Measurements from ENCODE around the gene SOCS3.

SOCS3 gene, protein sequence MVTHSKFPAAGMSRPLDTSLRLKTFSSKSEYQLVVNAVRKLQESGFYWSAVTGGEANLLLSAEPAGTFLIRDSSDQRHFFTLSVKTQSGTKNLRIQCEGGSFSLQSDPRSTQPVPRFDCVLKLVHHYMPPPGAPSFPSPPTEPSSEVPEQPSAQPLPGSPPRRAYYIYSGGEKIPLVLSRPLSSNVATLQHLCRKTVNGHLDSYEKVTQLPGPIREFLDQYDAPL

DNA sequence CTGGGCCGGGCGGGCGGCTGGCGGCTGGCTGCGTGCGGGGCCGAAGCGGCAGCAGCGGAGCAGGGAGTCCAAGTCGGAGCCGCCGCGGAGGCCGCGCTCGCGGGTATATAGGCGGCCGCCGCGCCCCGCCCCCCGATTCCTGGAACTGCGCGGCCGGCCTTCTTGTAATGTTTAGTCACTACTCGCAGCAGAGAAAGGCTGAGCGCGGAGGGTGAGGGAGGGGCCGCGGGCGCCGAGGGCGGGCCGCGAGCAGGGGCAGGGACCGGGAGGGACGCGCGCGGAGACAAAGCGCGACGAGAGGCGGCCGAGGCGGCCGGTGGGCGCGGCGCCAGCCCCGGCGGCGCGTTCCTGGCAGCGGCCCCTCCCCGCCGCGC, at the start of gene SOCS3:
Gene SOCS3 (minus strand): TSS at position 81 of the 374 bp plus-strand sequence. CDS start 982 bp downstream, outside the sequence.
- peak; percentile 91 to 97 (median 95) for DNase-seq (ENCODE audit: low read depth in 2 of 3, low spot score in 2 of 3)

DNA sequence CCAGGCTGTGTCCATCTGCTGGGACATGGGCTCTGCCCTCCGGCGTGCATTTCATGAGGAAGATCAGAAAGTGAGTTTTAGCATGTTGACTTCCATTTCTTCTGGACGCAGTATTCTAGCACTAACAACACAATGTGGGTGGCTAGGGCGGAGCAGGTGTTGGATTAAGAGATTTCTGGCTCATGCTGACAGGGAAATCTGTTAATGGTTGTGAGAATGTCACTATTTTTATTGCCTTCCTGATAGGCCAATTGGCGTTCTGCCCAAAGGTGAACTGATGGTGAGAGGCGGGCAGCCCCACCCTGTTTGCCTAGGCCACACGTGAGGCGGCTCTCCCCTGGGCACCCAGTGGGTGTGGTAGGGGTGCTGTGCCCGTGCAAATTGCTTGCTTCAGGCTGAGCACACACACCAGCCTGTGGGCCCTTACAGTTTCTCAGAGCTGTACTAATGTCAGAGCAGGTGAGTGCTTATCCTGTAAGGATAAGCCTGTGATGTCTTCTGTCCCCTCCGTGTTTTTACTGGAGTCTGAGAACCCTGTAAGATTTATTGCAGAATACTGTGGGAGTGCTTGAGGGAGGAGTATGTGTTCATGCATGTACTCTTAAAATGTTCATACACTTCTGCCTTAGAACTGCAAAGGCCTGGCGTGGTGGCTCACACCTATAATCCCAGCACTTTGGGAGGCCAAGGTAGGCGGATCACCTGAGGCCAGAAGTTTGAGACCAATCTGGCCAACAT, 49.5 kb upstream of the SOCS3 start:
- DNase-seq (ENCODE audit: low read depth in 2 of 3, low spot score in 2 of 3): no peak

DNA sequence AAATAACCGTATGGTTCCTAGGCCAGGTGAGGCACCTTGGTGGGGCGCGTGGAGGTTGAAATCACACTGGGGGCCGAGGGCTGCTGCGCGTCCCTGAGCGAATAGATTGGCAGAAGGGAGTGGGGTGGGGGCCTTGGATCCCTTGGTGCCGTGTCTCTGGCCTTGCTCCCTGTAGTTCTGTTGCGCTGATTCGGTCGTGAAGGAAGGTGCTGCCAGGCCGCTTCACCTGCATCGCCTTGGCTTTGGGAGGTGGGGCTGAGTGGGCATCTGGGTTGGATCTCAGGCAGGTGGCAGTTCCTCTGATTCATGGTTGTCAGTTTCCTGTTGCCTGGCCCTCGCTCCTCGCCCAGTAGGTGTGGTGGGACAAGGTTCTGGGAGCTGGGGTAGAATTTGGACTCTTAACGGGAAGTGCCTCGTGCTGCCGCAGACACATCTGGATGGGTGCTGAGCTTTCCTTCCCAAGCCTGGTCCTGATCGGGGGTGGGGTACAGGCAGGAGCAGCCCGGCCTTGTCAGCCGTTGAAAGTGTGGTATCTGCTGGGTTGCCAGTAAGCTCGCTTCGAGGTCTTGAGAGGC, 48.7 kb upstream of the SOCS3 start:
- no peak for DNase-seq (ENCODE audit: low read depth in 2 of 3, low spot score in 2 of 3)

DNA sequence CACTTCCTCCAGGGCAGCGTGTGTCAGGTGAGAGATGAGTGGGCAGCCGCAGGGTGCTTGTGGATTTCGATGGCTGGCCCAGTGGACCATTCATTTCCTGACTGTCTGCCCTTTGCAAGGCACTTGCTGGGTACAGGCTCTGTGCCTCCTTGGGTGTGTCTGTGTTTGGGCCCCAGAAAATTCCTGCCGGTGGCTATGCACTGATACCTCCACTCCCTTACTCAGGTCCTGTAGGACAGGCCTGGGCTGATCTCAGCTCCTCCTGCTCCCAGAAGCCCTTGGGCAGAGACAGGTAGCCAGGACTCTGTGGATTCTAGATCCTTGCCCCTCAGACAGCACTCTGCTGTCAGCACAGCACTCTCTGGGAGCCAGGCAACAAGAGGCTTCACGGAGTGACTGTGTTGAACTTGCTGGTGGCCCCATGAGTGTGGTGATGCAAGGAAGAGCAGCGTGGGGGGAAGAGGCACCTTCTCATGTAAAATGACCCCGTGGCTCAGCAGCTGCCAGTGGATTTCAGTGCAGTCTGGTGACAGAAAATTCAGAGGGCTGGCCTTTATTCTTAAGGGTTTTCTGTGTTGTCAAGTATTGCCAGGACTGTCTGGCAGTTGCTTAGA, 47.6 kb upstream of the SOCS3 start:
- no peak for DNase-seq (ENCODE audit: low read depth in 2 of 3, low spot score in 2 of 3)

DNA sequence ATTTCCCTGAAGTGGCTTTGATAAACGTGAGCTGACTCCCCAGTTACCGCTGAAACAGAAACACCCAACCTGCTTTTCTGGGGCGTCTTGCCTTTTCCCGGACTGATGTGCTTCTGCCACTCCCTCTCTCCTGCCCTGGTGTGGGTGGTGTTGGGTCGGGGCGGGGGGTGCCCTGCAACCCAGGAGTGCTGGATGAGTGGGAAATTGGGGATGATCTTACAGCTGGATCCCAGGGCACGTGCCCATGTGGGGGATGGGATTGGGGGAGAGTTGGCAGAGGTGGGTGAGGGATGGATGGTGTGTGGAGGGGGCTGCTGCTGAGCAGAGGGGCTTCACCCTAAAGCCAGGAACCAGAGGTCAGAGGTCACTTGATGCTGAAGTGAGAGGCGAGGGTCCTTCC, 47.0 kb upstream of the SOCS3 start:
- no peak for DNase-seq (ENCODE audit: low read depth in 2 of 3, low spot score in 2 of 3)

DNA sequence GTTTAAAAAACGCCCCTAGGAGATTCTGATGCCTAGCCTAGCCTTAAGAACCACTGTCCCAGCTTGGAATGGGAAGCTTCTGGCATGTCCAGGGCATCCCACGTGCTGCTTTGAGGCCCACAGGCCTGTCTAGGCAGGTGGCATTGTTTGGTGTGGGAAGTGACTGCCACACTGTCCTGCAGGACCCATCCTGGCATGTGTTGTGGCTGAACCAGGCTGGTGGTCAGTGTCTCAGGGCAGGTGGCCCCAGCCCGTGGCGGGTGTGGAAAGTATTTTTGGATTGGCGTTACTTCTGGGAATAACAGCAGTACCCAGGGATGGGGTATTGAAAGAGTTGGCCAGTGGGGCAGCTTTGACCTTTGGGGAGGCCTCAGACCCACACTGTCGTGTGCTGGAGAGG, 46.5 kb upstream of the SOCS3 start:
- no peak for DNase-seq (ENCODE audit: low read depth in 2 of 3, low spot score in 2 of 3)

DNA sequence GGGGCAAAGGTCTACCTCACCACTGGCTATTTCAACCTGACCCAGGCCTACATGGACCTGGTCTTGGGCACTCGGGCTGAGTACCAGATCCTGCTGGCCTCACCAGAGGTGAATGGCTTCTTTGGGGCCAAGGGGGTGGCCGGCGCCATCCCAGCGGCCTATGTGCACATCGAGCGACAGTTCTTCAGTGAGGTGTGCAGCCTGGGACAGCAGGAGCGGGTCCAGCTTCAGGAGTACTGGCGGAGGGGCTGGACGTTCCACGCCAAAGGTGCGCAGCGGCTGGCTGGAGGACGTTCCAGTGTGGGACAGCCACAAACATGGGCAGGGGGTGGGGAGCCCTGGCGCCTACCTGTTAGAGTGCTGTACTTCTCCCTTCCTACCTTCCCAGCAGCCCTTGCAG, 43.9 kb upstream of the SOCS3 start:
- DNase-seq (ENCODE audit: low read depth in 2 of 3, low spot score in 2 of 3): no peak

DNA sequence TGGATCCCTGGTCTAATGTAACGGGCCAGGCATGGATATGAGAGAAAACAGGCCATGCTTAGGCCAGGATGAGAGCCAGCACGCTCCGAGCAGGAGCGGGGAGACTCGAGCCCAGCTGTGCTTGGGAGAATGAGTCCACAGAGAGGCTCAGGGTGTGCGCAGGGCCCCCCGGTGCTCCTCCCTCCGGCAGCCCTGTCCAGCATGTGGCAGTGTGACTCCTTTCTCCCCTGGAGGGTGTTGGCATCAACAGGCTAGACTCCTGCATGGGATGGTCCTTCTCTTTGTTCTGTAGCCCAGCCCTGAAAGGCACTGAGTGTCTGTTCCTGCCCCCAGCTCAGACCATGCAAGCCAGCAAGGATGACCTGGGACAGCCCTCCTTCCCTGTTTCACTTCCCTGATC, 42.0 kb upstream of the SOCS3 start:
- DNase-seq (ENCODE audit: low read depth in 2 of 3, low spot score in 2 of 3): no peak

DNA sequence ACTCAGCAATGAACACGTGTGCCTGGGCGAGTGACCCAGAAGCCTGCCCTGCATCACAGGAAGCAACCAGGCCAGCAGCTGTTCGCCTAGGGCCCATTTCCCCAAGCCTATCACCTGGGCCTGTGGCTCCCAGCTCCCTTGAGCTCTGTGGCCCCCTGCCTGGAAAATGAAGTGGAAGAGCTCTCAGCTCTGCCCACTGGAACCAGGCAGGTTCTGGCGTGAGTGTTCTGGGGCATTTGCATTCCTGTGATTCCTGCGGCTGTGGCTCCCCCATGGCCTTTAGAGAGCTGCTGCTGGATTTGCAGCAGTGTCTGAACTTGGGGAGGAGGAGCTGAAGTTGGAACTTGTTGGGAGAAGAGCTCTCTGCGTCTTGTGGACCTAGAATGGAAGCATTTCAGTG, 41.4 kb upstream of the SOCS3 start:
- no peak for DNase-seq (ENCODE audit: low read depth in 2 of 3, low spot score in 2 of 3)

DNA sequence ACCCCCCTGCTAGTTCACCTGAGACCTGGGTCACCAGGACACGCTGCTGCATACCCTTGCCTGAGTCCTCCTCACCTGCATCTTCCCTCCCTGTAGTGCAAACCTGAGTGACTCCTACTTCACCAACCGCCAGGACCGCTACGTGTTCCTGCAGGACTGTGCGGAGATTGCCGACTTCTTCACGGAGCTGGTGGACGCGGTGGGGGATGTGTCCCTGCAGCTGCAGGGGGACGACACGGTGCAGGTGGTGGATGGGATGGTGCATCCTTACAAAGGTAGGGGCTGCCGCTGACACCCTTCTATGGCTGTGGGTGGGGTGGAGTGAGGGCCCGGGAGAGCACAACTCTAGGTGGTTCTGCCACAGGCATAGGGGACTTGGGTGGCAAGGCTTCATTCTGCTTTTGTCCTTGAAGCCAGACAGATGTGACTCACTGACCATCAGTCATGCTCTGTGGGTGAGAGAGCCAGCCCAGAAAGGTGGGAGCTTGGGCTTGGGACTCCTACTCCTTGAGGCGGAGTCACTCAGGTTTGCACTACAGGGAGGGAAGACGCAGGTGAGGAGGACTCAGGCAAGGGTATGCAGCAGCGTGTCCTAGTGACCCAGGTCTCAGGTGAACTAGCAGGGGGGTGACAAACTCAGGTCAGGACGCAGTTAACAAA, 40.8 kb upstream of the SOCS3 start:
- no peak for DNase-seq (ENCODE audit: low read depth in 2 of 3, low spot score in 2 of 3)

DNA sequence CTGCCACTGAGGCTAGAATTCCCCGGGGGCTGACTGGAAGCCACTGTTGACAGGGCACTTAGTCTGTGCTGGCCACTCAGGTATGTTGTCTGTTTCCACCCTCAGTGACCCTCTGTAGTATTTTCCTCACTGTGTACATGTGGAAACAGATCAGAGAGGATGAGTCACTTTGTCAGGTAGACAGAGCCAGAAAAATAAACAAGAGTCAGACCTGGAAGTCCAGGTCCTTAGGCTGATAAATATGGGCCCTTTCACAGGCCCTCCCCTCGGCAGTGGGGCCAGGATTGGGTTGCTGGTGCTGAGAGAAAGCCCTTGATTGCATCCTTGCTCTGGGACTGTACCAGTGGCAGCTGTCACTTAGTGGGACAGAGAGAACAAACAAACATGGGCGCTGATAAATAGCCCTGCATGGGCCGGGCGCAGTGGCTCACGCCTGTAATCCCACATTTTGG, 39.8 kb upstream of the SOCS3 start:
- no peak for DNase-seq (ENCODE audit: low read depth in 2 of 3, low spot score in 2 of 3)

DNA sequence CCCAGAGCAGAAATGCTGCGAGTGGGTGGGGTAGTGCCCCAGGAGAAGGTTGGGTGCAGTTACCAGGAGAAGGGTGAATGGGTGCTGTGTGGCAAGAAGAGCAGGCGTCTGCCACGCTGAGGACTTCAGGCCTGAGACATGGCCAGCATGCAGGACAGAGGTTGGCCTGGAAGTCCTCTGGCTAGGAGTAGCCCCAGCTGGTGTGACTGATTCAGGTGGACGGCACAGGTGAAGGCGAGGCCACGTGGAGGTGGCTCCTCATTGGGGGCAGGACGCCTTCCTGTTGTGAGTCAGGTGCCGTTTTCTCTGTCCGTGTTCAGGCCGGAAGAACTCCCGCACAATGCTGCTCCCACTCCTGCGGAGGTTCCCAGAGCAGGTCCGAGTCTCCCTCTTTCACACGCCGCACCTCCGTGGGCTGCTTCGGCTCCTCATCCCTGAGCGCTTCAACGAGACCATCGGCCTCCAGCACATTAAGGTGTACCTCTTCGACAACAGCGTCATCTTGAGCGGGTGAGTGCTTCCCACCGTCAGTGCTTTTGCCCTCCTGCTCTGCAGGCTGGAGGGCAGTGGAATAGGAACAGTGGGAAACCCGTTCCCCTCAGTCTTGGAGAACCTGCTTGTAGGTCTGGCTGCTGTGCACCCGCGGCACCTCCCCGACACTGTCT, 39.3 kb upstream of the SOCS3 start:
- DNase-seq (ENCODE audit: low read depth in 2 of 3, low spot score in 2 of 3): no peak

DNA sequence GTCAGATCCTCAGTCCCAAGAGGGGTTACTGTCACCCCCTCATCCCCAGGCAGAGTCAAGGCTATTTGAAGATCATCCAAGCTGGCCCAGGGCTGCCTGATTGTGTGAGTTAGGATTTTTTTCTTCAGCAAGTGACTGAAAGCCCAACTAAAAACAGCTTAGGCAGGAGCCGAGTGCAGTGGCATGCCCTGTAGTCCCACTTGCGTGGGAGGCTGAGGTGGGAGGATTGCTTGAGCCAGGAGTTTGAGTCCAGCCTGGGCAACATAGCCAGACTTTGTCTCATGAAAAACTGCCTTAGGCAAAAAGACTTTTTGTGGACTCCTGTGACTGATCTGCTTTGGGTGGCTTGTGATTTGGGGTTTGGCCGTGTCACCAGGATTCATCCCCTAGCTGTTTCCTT, 38.5 kb upstream of the SOCS3 start:
- DNase-seq (ENCODE audit: low read depth in 2 of 3, low spot score in 2 of 3): no peak

DNA sequence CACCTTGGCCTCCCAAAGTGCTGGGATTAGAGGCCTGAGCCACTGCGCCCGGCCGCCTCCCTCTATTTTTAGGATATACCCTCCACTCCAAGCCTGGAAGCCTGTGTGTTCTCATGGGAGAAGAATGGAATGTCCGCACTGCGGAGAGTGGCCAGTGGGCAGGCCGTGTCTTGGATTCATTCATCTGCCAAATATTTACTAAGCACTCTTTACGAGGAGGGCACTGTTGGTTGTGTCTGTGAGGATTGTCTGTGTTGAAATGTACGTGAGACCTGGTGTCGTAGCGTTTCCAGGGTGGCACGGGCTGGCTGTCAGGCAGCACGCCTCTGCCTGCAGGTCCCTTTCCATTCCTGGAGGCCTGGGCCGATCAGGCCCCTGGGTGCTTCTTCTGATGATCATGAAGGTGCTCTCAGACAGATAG, 37.8 kb upstream of the SOCS3 start:
- no peak for DNase-seq (ENCODE audit: low read depth in 2 of 3, low spot score in 2 of 3)

DNA sequence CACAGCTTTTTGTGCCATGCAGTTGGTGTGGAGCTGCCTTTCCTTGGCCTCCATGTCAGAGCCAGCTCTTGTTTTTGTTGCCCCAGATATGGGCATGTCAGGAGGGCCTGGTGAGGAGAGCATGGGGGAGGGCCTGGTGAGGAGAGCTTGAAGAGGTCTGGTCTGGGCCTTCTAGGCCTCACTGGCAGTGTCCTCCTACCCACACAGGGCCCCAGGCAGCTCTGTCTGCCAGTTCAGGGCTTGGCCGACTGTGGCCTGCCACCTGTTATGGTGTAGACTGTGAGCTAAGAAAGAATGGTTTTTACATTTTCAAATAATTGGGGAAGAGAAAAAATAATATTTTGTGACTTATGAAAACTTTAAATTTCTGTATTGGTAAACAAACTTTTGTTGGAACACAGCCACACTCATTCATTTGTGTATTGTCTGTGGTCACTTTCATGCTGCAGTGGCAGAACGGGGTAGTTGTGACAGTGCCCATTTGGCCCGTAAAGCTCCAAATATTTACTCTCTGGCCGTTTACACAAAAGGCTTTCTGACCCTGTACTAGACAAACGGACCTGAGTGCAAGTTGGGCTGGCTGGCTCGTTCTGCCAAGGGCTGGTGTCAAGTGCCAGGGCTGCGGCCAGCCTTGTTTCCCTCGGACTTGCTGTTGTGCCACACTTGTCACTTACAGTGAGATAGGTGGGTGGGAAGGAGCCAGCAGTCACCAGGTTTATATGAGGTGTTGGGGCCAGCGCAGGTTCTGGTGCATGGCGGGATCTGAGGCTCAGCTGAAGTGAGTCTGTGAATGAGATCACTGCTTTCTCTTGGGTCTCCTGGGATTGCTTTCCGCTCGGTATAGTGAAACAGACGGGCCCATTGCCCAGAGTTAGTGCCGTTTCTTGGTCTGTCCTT, 36.8 kb upstream of the SOCS3 start:
- DNase-seq (ENCODE audit: low read depth in 2 of 3, low spot score in 2 of 3): no peak

DNA sequence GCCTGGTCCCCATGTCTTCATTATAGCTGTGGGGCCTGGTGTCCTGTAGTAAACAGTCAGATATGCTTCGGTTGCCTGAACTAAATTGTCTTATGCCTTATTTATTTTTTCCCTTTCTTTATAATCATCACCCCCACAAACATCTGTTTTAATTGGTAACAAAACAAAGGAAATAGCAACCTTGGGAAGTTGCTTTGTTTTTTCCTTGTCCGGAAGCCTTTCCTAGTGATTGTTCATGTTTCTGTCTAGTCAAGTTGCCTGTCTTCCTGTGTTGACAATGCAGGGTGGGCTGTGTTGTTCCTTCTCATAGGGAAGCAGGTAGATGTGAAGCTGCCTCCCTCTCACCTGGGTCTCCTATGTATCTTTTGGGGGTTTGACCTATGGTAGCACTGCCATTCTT, 35.3 kb upstream of the SOCS3 start:
- no peak for DNase-seq (ENCODE audit: low read depth in 2 of 3, low spot score in 2 of 3)

DNA sequence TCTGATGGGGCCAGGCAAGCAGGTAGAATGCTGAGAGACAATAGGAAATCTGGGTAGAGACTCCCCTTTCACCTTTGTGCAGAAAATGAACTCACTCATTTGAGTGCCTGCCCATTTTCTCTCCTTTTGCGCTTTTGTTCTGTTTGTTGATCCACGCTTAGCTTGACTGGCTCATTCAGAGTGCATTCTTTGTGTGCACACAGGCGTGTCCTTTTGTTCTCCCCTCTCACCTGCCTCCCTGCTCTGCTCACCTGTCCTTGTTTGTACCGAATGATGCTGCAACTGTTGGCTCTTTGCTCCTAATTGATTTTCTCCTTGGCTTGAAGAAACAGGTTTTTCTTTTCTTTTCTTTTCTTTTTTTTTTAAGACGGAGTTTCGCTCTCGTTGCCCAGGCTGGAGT, 34.3 kb upstream of the SOCS3 start:
- DNase-seq (ENCODE audit: low read depth in 2 of 3, low spot score in 2 of 3): no peak

DNA sequence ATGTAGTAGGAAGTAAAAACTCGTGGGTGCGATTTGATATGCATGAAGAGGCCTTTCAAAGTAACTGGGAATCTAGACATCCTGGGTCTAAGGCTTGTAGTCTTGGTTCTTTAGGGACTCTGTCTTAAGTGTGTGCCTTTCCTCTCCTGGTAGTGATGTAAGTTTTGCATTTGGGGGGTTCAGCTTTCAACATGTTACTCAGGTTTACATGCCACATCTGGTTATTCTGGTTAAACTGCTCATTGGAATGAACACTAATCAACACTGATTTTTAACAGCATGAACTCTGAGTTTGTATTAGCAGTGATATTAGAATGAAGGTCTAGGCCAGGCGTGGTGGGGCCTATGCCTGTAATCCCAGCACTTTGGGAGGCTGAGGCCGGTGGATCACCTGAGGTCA, 33.7 kb upstream of the SOCS3 start:
- no peak for DNase-seq (ENCODE audit: low read depth in 2 of 3, low spot score in 2 of 3)

DNA sequence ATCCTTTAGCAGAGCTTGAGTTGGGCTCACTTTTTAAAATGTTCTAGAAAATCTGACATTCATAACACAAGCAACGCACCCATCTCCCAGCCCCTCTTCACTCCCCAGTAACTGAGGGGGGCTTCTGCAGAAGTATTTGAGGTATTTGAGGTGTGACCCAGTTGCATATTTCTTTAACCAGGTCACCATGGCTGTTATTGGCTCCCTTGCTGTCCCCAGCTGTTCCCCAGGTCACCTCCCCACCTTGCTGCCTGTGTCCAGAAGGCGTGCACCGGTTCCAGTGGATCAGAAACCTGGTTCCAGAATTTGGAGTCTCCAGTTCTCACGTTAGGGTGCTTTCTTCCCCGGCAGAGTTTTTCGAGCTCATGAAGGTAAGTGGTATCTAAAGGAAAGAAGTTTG, 32.4 kb upstream of the SOCS3 start:
- DNase-seq (ENCODE audit: low read depth in 2 of 3, low spot score in 2 of 3): no peak

DNA sequence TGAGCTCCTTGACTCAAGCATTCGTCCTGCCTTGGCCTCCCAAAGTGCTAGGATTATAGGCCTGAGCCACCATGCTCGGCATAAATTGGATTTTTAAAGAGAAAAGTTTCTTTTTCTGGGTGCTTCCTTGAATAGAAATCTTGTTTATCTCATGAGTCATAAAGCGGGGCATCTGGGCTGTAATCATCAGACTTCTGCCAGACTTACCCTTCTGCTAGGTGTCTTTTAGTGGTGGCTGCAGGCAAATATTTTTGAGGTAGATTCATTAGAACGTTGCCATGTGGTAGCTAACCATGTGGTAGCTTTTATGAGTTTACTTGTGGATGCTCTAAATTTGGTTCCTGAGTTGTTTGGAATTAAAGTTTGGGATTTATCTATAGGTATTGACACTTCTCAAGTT, 32.0 kb upstream of the SOCS3 start:
- DNase-seq (ENCODE audit: low read depth in 2 of 3, low spot score in 2 of 3): no peak
